ENCODE results near the gene IGF1.
"Not testable (repeated sequence)": the region's sequence is repeated elsewhere in the genome, so short reads cannot be mapped to it uniquely, and the experiment has no call there.

IGF1 gene

DNA sequence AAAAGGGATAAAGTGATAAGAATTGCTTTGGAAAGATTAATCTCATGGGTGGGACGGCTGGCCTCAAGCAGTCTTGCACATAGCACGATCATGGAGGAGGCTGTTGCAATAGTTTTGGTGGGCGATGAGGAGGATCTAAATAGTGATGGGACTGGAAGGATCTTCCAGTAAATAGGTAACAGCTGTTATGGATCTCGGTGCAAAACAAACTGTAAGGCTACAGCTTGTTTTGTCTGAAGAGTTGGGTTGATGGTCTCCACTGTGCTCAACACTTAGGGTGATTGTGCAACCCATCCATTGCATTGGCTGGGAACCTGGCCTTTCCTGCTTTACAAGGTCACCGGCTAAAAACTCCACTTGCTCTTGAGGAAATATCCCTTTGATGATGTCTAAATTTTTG, 21.0 kb downstream of the IGF1 start:
- DNase-seq (ENCODE audit: low read depth) = peak; percentile 17
- TF ChIP-seq, protein P1, sequence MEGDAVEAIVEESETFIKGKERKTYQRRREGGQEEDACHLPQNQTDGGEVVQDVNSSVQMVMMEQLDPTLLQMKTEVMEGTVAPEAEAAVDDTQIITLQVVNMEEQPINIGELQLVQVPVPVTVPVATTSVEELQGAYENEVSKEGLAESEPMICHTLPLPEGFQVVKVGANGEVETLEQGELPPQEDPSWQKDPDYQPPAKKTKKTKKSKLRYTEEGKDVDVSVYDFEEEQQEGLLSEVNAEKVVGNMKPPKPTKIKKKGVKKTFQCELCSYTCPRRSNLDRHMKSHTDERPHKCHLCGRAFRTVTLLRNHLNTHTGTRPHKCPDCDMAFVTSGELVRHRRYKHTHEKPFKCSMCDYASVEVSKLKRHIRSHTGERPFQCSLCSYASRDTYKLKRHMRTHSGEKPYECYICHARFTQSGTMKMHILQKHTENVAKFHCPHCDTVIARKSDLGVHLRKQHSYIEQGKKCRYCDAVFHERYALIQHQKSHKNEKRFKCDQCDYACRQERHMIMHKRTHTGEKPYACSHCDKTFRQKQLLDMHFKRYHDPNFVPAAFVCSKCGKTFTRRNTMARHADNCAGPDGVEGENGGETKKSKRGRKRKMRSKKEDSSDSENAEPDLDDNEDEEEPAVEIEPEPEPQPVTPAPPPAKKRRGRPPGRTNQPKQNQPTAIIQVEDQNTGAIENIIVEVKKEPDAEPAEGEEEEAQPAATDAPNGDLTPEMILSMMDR (conservative IDR thresholded peaks at IDR 0.05; ENCODE audit: control insufficient read depth, insufficient read depth, low read depth, low read length) = no peak
- no peak overlapping the region for H3K4me3 ChIP-seq (ENCODE audit: control insufficient read depth, low read depth, low read length)

DNA sequence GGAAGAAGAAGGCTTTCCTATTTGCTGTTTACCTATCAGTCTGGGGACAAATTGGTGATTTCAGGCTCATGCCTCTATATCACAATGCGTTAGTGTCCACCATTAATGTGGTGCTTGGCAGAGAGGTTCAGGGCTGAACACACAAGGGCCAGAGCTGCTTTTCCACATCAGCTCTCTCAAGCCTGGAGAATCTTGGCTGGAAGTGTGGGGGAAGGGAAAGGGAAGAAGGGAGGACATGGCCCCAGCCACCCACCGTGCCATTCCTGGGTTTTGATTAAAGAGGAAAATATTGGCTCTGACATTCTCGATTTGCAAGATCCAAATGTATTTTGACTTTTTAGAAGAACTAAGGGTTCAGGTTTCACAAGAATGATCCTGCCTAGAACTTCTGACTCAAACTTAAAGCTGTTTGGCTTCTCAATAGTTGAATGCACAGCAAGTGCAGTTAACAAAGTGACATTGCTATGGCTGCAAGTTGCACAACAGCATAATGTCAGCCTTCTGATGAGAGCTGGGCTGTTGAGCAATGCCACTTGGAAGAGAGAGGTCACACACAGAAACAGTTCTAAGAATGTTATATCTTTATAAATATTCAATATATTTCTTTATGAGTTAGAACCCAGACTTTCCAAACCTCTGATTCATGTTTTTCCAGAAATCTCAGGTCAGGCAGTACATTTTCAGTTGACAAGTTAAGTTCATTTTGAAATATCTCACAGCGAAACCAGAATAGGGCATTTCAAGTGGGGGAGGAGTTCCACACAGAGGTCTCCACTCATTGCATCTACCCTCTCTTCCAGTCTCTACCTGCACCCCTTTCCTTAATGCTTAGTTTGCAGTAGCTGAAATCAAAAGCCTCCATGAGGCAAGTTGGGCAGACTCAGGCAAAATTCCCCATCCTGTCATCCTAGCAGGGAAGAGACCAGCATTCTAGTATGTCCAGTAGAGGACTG, 25.3 kb downstream of the IGF1 start:
- no peak overlapping the region for H3K4me3 ChIP-seq (ENCODE audit: control insufficient read depth, low read depth, low read length)
- DNase-seq (ENCODE audit: low read depth) = peak; percentile 63
- TF ChIP-seq, protein P1 (conservative IDR thresholded peaks at IDR 0.05; ENCODE audit: control insufficient read depth, insufficient read depth, low read depth, low read length) = no peak

DNA sequence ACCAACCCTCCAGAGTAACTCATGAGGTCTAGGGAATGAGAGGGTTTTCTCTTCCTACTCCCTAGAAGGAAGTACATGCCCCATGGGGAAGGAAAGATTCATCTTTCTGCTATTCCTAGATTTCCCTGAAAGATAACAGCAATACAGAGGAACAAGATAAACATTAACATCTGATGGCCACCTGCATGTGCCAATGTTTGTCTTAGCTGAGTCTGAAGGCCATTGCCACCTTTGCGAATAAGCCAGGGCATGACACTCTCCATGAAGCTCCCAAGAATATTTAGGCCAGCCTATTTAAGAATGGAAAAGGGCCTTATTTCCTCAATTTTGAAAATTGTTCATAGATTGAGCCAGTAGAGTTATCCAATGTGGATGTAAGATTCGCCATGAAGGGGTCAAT, 26.0 kb downstream of the IGF1 start:
- TF ChIP-seq, protein P1 (conservative IDR thresholded peaks at IDR 0.05; ENCODE audit: control insufficient read depth, insufficient read depth, low read depth, low read length) = no peak
- DNase-seq (ENCODE audit: low read depth) = no peak
- no peak overlapping the region for H3K4me3 ChIP-seq (ENCODE audit: control insufficient read depth, low read depth, low read length)

DNA sequence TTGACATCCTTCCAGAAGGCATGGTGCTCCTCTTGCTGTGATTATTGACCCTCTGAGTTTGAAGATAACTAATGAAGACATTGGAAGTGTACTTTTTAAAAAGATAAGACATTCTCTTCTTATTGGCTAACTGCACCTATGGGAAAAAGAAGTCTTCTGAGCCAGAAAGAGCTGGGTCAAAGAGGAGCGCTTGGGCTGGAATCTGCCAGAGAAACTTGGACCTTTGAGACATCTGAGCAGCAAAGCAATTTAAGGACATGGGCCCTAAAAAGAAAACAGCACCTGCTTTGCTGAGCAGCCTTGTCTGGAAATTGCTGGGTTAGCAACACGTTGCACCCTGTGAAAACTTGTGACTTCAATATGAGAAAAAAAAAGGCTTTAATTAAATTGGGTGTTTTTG, 27.8 kb downstream of the IGF1 start:
- H3K4me3 ChIP-seq (ENCODE audit: control insufficient read depth, low read depth, low read length) = no peak overlapping the region
- no peak for DNase-seq (ENCODE audit: low read depth)
- TF ChIP-seq, protein P1 (conservative IDR thresholded peaks at IDR 0.05; ENCODE audit: control insufficient read depth, insufficient read depth, low read depth, low read length) = no peak

DNA sequence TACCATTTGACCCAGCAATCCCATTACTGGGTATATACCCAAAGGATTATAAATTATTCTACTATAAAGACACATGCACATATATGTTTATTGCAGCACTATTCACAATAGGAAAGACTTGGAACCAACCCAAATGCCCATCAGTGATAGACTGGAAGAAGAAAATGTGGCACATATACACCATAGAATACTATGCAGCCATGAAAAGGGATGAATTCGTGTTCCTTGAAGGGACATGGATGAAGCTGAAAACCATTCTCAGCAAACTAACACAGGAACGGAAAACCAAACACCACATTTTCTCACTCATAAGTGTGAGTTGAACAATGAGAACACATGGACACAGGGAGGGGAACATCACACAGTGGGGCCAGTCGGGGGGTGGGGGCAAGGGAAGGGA, 31.3 kb downstream of the IGF1 start:
- not testable (repeated sequence) for DNase-seq (ENCODE audit: low read depth); H3K4me3 ChIP-seq (ENCODE audit: control insufficient read depth, low read depth, low read length)

DNA sequence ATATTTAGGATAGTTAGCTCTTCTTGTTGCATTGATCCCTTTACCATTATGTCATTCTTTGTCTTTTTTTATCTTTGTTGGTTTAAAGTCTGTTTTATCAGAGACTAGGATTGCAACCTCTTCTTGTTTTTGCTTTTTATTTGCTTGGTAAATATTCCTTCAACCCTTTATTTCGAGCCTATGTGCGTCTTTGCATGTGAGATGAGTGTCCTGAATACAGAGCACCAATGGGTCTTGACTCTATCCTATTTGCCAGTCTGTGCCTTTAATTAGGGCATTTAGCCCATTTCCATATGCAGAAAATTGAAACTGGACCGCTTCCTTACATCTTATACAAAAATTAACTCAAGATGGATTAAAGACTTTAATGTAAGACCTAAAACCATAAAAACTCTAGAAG, 32.9 kb downstream of the IGF1 start:
- DNase-seq (ENCODE audit: low read depth); H3K4me3 ChIP-seq (ENCODE audit: control insufficient read depth, low read depth, low read length): not testable (repeated sequence)

DNA sequence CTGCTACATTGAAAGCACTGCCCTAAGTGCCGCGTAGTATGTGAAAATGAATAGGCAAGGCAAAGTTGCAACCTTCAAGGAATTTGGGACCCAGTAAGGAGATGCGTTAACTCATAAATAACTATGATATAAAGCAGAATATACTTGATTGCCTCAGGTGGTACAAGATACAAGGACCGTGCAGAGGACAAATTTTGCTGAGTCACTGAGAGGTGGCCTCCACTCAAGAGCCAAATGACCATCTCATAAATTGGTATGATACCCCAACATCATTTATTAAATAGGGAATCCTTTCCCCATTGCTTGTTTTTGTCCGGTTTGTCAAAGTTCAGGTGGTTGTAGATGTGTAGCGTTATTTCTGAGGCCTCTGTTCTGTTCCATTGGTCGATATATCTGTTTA, 35.7 kb downstream of the IGF1 start:
- TF ChIP-seq, protein P1 (conservative IDR thresholded peaks at IDR 0.05; ENCODE audit: control insufficient read depth, insufficient read depth, low read depth, low read length) = no peak
- DNase-seq (ENCODE audit: low read depth) = no peak
- no peak overlapping the region for H3K4me3 ChIP-seq (ENCODE audit: control insufficient read depth, low read depth, low read length)

DNA sequence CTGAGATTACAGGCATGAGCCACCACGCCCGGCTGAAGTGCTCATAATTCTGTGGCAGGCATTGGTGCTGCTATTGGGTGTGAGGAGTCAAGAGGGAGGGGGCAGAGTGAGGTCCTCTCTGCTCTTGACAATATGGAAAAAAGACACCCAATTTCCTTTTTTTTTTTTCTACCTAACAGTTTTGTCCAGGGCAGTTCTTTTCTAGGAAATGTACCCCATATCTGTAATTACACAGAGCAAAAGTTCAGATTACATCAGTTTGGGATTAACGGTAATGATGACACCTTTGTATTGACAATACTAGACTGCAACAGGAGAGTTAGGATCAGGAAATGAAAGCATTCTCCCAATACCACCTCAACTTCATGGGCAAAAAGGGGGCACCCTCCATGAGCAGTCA, 36.3 kb downstream of the IGF1 start:
- TF ChIP-seq, protein P1 (conservative IDR thresholded peaks at IDR 0.05; ENCODE audit: control insufficient read depth, insufficient read depth, low read depth, low read length) = no peak
- no peak overlapping the region for H3K4me3 ChIP-seq (ENCODE audit: control insufficient read depth, low read depth, low read length)
- no peak for DNase-seq (ENCODE audit: low read depth)
